ENCODE results near the gene NXPH4.

DNA sequence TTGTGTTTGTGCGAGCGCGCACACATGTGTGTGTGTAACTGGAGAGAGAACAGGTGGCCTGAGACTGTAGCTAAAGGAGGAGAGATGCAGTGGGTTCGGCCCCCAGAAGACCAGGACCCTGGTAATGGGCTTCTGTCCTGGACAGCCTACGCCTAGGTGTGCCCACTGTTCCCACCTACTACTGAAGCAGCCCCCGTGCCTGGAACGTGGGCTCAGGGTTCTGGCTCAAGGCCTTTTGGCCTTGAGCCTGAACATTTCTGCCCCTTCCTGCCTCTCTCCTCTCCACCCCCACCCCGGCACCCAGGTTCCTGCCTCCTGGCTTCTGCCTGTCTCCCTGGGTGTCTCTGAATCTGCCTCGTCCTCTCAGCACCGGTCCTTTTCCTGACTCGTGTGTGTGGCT, 1.5 kb upstream of the NXPH4 start:
- TF ChIP-seq, protein P1, sequence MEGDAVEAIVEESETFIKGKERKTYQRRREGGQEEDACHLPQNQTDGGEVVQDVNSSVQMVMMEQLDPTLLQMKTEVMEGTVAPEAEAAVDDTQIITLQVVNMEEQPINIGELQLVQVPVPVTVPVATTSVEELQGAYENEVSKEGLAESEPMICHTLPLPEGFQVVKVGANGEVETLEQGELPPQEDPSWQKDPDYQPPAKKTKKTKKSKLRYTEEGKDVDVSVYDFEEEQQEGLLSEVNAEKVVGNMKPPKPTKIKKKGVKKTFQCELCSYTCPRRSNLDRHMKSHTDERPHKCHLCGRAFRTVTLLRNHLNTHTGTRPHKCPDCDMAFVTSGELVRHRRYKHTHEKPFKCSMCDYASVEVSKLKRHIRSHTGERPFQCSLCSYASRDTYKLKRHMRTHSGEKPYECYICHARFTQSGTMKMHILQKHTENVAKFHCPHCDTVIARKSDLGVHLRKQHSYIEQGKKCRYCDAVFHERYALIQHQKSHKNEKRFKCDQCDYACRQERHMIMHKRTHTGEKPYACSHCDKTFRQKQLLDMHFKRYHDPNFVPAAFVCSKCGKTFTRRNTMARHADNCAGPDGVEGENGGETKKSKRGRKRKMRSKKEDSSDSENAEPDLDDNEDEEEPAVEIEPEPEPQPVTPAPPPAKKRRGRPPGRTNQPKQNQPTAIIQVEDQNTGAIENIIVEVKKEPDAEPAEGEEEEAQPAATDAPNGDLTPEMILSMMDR (IDR thresholded peaks at IDR 0.05): no peak
- TF ChIP-seq POLR2A (IDR thresholded peaks at IDR 0.05) (no peak), POLR2AphosphoS5 (IDR thresholded peaks at IDR 0.05) (no peak), EP300 (IDR thresholded peaks at IDR 0.05) (no peak)
